GM12878 (cell line): ENCODE measurements around the gene GLRX5. TPM values are rescaled to one million over a fixed set of nuclear protein-coding genes. Genes with fewer than 3 reads are reported as not detected.

ENCODE experiments used
- ATAC-seq: fragments of 200-7000 bp; cut with Tn5 transposase; 3 replicates; pipeline ENCODE4 v1.9.1; 2020; ENCODE audit warnings: mild to moderate bottlenecking, moderate library complexity
- BruUV-seq: library from RNA; stranded (reverse); fragments of 400-500 nt; replicated peaks from 2 replicates; lab custom pipeline; 2021; lab: Mats Ljungman, UMichigan
- CTCF ChIA-PET: fragments of 300-600 bp; sonication (Branson Sonifier 250); formaldehyde crosslinking; extraction: SDS; loops from one replicate; lab custom pipeline; 2021; ENCODE audit warnings: inconsistent platforms; lab: Yijun Ruan, JAX
- POLR2A ChIA-PET: fragments of 350-600 bp; formaldehyde crosslinking; extraction: SDS; loops from one replicate; lab custom pipeline; 2021; ENCODE audit warnings: inconsistent platforms; lab: Charles Lee
- RAD21 ChIA-PET: fragments of 300-600 bp; sonication (Branson Sonifier 250); formaldehyde crosslinking; loops from one replicate; lab custom pipeline; 2023; ENCODE audit warnings: antibody characterized with exemption; ENCODE audit not compliant: unreplicated experiment; lab: Charles Lee
- SMC1A ChIA-PET: fragments of 300-600 bp; sonication (Branson Sonifier 250); formaldehyde crosslinking; loops from one replicate; lab custom pipeline; 2023; ENCODE audit not compliant: unreplicated experiment, uncharacterized antibody; lab: Charles Lee
- DNase-seq: peaks from one replicate; pipeline ENCODE4 v3.0.0-alpha.2; 2011; ENCODE audit warnings: low read depth, low spot score
- FAIRE-seq: peaks from 3 replicates; lab custom pipeline; 2011; peaks lifted over from hg19 to GRCh38; lab: Jason Lieb, UNC
- H2AFZ ChIP-seq: 2 replicates; pipeline ENCODE4 v1.6.0; 2011; ENCODE audit warnings: low read depth, low read length, control low read depth; ENCODE audit not compliant: control insufficient read depth
- H3K27ac ChIP-seq: 2 replicates; pipeline ENCODE4 v1.5.1; 2011; ENCODE audit warnings: control low read depth; ENCODE audit not compliant: control insufficient read depth, insufficient read depth
- H3K27me3 ChIP-seq, 2 experiments: replicated peaks in 1 of 2; 2 replicates each; pipeline versions ENCODE4 v1.6.0 to v1.6.1; 2011; ENCODE audit warnings: low read length in 1 of 2; ENCODE audit not compliant: control insufficient read depth in 2 of 2, insufficient read depth in 2 of 2
- H3K36me3 ChIP-seq, 2 experiments: 2 replicates each; pipeline ENCODE4 v1.5.1; 2011; ENCODE audit warnings: low read length in 1 of 2; ENCODE audit not compliant: control insufficient read depth in 2 of 2, insufficient read depth in 2 of 2
- H3K4me1 ChIP-seq: 2 replicates; pipeline ENCODE4 v1.6.1; 2011; ENCODE audit warnings: mild to moderate bottlenecking, low read length, moderate library complexity, mixed read lengths; ENCODE audit not compliant: control insufficient read depth, insufficient read depth
- H3K4me2 ChIP-seq: 2 replicates; pipeline ENCODE4 v1.6.0; 2011; ENCODE audit warnings: control low read depth; ENCODE audit not compliant: control insufficient read depth, insufficient read depth
- H3K4me3 ChIP-seq: fragments of 200-600 bp; sonication (generic); 2 replicates; pipeline ENCODE4 v1.5.1; 2016
- H3K79me2 ChIP-seq: 2 replicates; pipeline ENCODE4 v1.6.0; 2011; ENCODE audit warnings: low read length; ENCODE audit not compliant: control insufficient read depth, insufficient read depth
- H3K9ac ChIP-seq: 2 replicates; pipeline ENCODE4 v1.8.0; 2011; ENCODE audit warnings: low read length, control low read depth, mixed read lengths; ENCODE audit not compliant: control insufficient read depth, insufficient read depth
- H3K9me3 ChIP-seq: replicated peaks from 3 replicates; pipeline ENCODE4 v1.5.1; 2011; ENCODE audit warnings: mild to moderate bottlenecking, low read length; ENCODE audit not compliant: control insufficient read depth, insufficient read depth
- H4K20me1 ChIP-seq: 2 replicates; pipeline ENCODE4 v1.6.0; 2011; ENCODE audit not compliant: control insufficient read depth, insufficient read depth
- E4F1 ChIP-seq: fragments of 450-650 bp; IDR thresholded peaks from 2 replicates; pipeline ENCODE4 v1.6.1; 2018; ENCODE audit warnings: borderline replicate concordance, mild to moderate bottlenecking; ENCODE audit not compliant: partially characterized antibody
- HCFC1 ChIP-seq: fragments of 150-350 bp; IDR thresholded peaks from 2 replicates; pipeline ENCODE4 v1.6.1; 2014; ENCODE audit warnings: low read length
- MXI1 ChIP-seq: fragments of 150-350 bp; IDR thresholded peaks from 2 replicates; pipeline ENCODE4 v1.6.1; 2011; ENCODE audit warnings: low read depth, mild to moderate bottlenecking, inconsistent platforms, low read length, improper control_type of control experiment
- SRF ChIP-seq, 2 experiments: IDR thresholded peaks; 2 replicates each; pipeline ENCODE4 v1.6.1; 2011; ENCODE audit warnings: low read depth in 2 of 2, low read length in 2 of 2, mild to moderate bottlenecking in 1 of 2, moderate library complexity in 1 of 2
- WGBS: methylation state at CpG from one replicate; pipeline ENCODE4 v1.1.6; 2016; ENCODE audit warnings: low lambda C conversion rate; ENCODE audit not compliant: insufficient replicate concordance, insufficient coverage; ENCODE audit errors: missing lambda C conversion rate; 5-methylcytosine and 5-hydroxymethylcytosine counted together
- in situ Hi-C: fragments of 300-500 bp; cut with MboI; formaldehyde crosslinking; loops from 9 replicates; pipeline ENCODE4 v1.14.3; 2018; ENCODE audit warnings: mixed read lengths
- intact Hi-C: fragments of 100-400 bp; cut with micrococcal nuclease; formaldehyde crosslinking; loops from one replicate; pipeline ENCODE4 v1.14.2; 2022; ENCODE audit not compliant: unreplicated experiment
- polyA plus RNA-seq, 11 experiments: library from polyadenylated mRNA; depleted of rRNA in 4 of 11; unstranded in 6 of 11; stranded (reverse) in 5 of 11; fragments of >200 nt; fragmentation: Nextera tagmentation in 4 of 11; fragmentation: Illumina TruSeq in 1 of 11; extraction: Ambion mirVana in 4 of 11; extraction: Trizol in 1 of 11; gene quantifications; 1 replicate in 1 of 11; 2 replicates in 10 of 11; pipeline versions ENCODE4 v1.2.1 to v1.2.3, GENCODE V29; 2011 to 2016; ENCODE audit warnings: inconsistent platforms in 2 of 11, missing spikeins in 2 of 11, low read depth in 1 of 11
- total RNA-seq, 4 experiments: library from RNA; depleted of rRNA in 3 of 4; stranded (reverse); fragments of >200 nt in 3 of 4; fragmentation: Illumina TruSeq in 1 of 4; extraction: Trizol in 1 of 4; gene quantifications; 2 replicates each; pipeline versions ENCODE4 v1.2.1 to v1.2.3, GENCODE V29; 2013 to 2021
- TF ChIP-seq, protein P1 (sequence below): fragments of 450-650 bp; IDR thresholded peaks from 2 replicates; pipeline ENCODE4 v1.6.1; 2016; ENCODE audit warnings: mild to moderate bottlenecking

Gene GLRX5
- total and polyA plus RNA-seq, 10 of the 15 experiments (the other 5 are each of a cell fraction or from before 2014, with no cell fraction given), result 12.8 to 139 (median 55.4) TPM

DNA sequence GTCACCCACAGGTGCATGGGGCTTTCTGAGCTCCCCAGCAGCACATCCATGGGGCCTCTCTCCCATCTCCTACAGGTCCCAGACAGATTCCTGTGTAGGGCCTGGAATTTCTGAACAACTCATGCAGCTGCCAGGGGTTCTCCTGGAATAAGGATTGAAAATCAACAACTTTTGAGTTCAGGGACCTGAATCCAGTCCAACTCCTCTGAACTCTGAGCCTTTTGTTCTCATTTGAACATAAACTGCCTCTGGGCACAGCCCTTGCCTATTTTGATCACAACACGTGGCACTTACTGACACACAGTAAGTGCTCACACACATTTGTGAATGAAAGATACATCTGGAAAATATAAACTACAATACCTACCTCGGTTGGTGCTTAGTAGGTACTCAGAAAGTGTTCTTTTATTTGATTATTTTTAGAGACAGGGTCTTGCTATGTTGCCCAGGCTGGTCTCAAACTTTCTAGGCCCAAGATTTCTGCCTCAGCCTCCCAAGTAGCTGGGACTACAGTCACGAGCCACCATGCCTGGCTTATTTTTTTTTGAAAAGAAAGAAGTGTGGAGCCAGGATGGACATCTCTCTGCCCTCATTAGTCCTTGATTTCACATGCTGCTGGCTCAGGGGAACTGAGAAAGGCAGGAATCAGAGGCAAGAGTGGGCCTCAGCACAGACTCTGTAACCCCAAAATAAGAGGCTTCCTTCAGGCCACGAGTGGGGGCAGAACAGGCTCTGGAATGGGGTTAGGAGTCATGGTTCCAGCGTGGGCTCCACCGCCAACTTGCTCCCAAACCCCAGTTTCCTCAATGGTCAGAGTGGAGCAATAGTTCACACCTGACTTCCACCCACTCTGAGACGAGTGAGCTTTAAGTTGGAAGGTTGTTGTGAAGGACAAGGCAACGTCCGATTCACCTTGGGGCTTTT, 45.4 kb upstream of the GLRX5 start:
- H3K36me3 ChIP-seq, result peaks cover 1 to 7% of the 10 kb centered on the region in 2 experiments; a peak in 2 of 4 replicates
- H4K20me1 ChIP-seq, result no peaks in the 10 kb centered on the region
- DNase-seq (no peak), ATAC-seq (no peak), FAIRE-seq (no peak)
- 78% methylated on average over 9 of the region's 9 CpGs for WGBS
- intact Hi-C loops (no loop called here), in situ Hi-C loops (no loop called here)
- no peak overlapping the region for H3K4me2 ChIP-seq
- H3K27ac ChIP-seq, result no peak overlapping the region
- H2AFZ ChIP-seq, result no peak overlapping the region
- ChIA-PET CTCF (interaction anchor here (0.6 to 1.3 kb wide), 5 partner anchors 9 to 62 kb away, joined by 3 to 6 read pairs (median 3); no protein-coding TSS in a partner anchor), RAD21 (no interaction called here), SMC1A (interaction anchor here (1.0 to 8.8 kb wide), 5 partner anchors 10 to 47 kb away, joined by 3 to 64 read pairs (median 10); no protein-coding TSS in a partner anchor), POLR2A (interaction anchor here (1.7 to 1.8 kb wide), 2 partner anchors 10 to 24 kb away, joined by 4 to 5 read pairs; no protein-coding TSS in a partner anchor)
- H3K4me1 ChIP-seq, result peaks cover 17% of the 10 kb centered on the region
- H3K9ac ChIP-seq, result no peak overlapping the region
- H3K4me3 ChIP-seq, result no peak overlapping the region
- H3K27me3 ChIP-seq, result no peaks in the 10 kb centered on the region
- BruUV-seq, result no TSS peak
- TF ChIP-seq HCFC1 (no peak), SRF (IDR thresholded peaks at IDR 0.05; ENCODE audit: low read depth in 2 of 2, low read length in 2 of 2) (no peak), MXI1 (no peak), E4F1 (no peak)
- TF ChIP-seq, protein P1, sequence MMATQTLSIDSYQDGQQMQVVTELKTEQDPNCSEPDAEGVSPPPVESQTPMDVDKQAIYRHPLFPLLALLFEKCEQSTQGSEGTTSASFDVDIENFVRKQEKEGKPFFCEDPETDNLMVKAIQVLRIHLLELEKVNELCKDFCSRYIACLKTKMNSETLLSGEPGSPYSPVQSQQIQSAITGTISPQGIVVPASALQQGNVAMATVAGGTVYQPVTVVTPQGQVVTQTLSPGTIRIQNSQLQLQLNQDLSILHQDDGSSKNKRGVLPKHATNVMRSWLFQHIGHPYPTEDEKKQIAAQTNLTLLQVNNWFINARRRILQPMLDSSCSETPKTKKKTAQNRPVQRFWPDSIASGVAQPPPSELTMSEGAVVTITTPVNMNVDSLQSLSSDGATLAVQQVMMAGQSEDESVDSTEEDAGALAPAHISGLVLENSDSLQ, result no peak
- TF ChIP-seq, all 136 proteins: peak for 0
- Histone ChIP-seq H3K79me2 (peaks cover 59% of the 10 kb centered on the region), H3K9me3 (no peaks in the 10 kb centered on the region; the same call in 1 of the 3 replicates)
